ENCODE results near the gene NTM. TPM values are rescaled to one million over a fixed set of nuclear protein-coding genes. Genes with fewer than 3 reads are reported as not detected.

The NTM gene
- total RNA-seq, 1 experiment from 2014 or later, result 16.4 TPM

GRCh38 chr11:132111316-132111715, 740.9 kb downstream of the NTM start (continued):
- no peak for TF ChIP-seq MLX (CRISPR knock-in tag; IDR thresholded peaks at IDR 0.05)
- no peak for TF ChIP-seq USF1 (CRISPR knock-in tag; IDR thresholded peaks at IDR 0.05)
- TF ChIP-seq IRF2 (CRISPR knock-in tag; IDR thresholded peaks at IDR 0.05; ENCODE audit: borderline replicate concordance, low read depth), result no peak
- TF ChIP-seq STAT6 (CRISPR knock-in tag; conservative IDR thresholded peaks at IDR 0.05; ENCODE audit: low read depth), result no peak
- no peak for TF ChIP-seq ETV6 (CRISPR knock-in tag; IDR thresholded peaks at IDR 0.05)
- no peak for TF ChIP-seq NR3C1 (CRISPR knock-in tag; conservative IDR thresholded peaks at IDR 0.05; ENCODE audit: low read depth)
- TF ChIP-seq NFE2L1 (CRISPR knock-in tag; IDR thresholded peaks at IDR 0.05), result no peak
- no peak for TF ChIP-seq ERG (CRISPR knock-in tag; IDR thresholded peaks at IDR 0.05)
- no peak for TF ChIP-seq FOXP1 (CRISPR knock-in tag; IDR thresholded peaks at IDR 0.05; ENCODE audit: borderline replicate concordance)

GRCh38 chr11:132111838-132112237, 741.4 kb downstream of the NTM start:
- ATAC-seq, result no peak
- DNase-seq (ENCODE audit: low spot score), result no peak
- ChIA-PET POLR2A (no interaction called here), CTCF (interaction anchor here (1.0 to 6.3 kb wide), 2 partner anchors 11 to 15 kb away, joined by 3 to 76 read pairs; no protein-coding TSS in a partner anchor)
- 0 out of 2 replicates have a peak, but pooled peaks cover 3% of the 10 kb centered on the region for H3K9me3 Mint-ChIP-seq
- H3K27ac Mint-ChIP-seq, result no peak overlapping the region
- H3K4me1 Mint-ChIP-seq, result peaks cover 42% of the 10 kb centered on the region
- no peaks in the 10 kb centered on the region for H3K27me3 Mint-ChIP-seq (ENCODE audit: low read depth)
- H3K4me3 Mint-ChIP-seq, result no peak overlapping the region
- no peaks in the 10 kb centered on the region for H3K36me3 Mint-ChIP-seq
- TF ChIP-seq ESRRA (CRISPR knock-in tag; IDR thresholded peaks at IDR 0.05; ENCODE audit: borderline replicate concordance) (no peak), RELA (CRISPR knock-in tag; IDR thresholded peaks at IDR 0.05; ENCODE audit: borderline replicate concordance) (no peak), TEAD1 (CRISPR knock-in tag; IDR thresholded peaks at IDR 0.05) (no peak), ATF6 (CRISPR knock-in tag; IDR thresholded peaks at IDR 0.05) (no peak), USF2 (CRISPR knock-in tag; IDR thresholded peaks at IDR 0.05) (no peak), FOXP1 (CRISPR knock-in tag; IDR thresholded peaks at IDR 0.05; ENCODE audit: borderline replicate concordance) (no peak), AFF4 (CRISPR knock-in tag; IDR thresholded peaks at IDR 0.05; ENCODE audit: borderline replicate concordance) (no peak), CTCF (IDR thresholded peaks at IDR 0.05) (no peak), ZNF425 (CRISPR knock-in tag; conservative IDR thresholded peaks at IDR 0.05) (no peak), NFYB (CRISPR knock-in tag; conservative IDR thresholded peaks at IDR 0.05; ENCODE audit: low read depth) (no peak), ZNF263 (CRISPR knock-in tag; IDR thresholded peaks at IDR 0.05; ENCODE audit: low read depth) (no peak)
